ENCODE measurements around the gene OR9Q2.
"Not testable (repeated sequence)": the region's sequence is repeated elsewhere in the genome, so short reads cannot be mapped to it uniquely, and the experiment has no call there.

The OR9Q2 gene, protein sequence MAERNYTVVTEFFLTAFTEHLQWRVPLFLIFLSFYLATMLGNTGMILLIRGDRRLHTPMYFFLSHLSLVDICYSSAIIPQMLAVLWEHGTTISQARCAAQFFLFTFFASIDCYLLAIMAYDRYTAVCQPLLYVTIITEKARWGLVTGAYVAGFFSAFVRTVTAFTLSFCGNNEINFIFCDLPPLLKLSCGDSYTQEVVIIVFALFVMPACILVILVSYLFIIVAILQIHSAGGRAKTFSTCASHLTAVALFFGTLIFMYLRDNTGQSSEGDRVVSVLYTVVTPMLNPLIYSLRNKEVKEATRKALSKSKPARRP

DNA sequence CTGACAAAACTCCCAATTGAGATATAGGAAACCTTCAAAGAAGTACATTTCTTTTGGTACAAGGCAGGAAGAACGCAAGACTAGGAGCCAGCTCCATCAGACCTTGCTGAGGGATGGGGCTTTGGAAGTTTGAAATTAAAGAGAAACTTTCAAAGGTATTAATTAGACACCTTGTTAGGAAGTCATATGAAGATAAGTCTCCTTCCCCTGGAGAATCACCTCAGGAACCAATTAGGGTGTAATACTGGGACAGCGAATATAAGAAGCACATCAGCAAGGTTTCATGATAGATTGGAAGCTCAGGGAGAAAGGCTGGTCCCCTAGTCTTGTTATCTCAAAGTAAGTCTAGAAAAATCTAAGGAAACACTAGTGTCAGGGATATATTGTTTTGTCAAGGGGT, at the start of gene OR9Q2:
Gene OR9Q2, plus strand, starts transcription at position 301 of the 400 bp plus-strand sequence. CDS start 1,421 bp downstream, outside the sequence.
- no peak for DNase-seq

DNA sequence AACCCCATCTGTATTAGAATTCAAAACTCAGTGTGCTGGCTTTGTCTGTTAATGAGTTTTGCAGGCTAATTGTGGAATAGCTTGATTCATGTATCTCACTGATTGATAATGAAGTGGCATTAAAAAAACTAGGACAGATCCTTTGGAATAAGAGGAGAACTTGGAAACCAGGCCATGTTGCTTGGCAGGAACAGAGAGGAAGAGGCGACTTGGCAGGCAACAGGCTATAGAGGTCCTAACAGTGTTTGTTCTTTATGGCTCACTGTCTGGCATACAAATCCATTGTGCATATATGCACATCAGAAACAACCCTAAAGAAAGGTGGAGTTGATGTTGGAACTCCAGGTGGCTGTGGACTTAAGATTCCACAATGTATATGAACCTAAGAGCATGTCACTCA, 46.1 kb upstream of the OR9Q2 start:
- peak in 1 of 14 donors; percentile 2 for DNase-seq

DNA sequence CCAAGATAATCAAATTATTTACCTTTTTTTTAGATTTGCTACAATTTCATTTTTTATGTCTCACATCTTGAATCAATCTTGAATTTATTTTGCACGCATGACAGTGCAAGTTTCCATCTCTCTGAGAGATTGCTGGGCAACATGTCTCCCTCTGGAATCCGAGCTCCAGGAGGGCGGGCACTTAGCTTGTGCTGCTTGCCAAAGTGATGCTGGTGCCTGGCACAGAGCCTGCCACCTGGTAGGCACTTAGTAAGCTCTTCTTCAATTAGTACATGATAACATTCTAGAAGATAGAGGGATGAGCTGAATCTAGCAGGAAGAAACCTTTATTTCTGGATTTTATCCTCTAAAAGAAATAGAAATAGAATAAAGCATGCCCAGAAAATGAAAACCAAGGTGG, 36.1 kb upstream of the OR9Q2 start:
- DNase-seq, result no peak

DNA sequence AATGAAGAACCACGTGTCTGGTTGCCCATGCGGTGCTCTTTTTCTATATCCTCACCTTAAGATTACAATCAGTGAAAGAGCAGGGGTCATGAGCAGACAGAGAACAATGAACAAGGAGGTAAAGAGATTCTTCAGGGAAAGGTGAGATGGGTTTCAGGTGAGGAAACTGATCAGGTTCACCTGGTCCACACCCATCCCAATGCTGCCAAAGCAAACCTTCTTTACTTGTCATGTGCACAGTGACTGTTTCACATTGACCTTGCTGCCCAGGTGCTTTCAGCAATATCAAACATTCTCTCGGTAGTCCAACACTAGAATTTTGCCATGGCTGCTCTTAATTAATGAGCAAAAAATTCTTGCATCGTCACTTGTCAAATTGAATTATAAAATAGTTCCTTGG, 24.5 kb upstream of the OR9Q2 start:
- no peak for DNase-seq

DNA sequence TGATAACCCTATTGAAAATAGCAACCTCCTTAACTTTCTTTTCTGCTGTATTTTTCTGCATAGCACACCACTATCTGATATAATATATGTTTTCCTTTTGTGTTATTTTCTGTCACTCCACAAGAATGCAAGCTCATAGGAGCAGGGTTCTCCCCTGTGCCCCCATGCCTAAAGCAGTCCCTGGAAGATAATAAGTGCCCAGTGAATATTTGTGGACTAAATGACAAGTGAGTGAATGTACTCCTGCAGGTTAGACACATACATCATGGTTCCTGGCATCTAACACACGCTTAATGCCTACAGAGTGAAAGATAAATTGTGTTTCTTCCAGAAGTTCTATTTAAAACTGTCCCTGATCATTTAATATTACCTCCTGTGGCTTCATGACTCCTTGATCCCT, 23.9 kb upstream of the OR9Q2 start:
- DNase-seq, result no peak

DNA sequence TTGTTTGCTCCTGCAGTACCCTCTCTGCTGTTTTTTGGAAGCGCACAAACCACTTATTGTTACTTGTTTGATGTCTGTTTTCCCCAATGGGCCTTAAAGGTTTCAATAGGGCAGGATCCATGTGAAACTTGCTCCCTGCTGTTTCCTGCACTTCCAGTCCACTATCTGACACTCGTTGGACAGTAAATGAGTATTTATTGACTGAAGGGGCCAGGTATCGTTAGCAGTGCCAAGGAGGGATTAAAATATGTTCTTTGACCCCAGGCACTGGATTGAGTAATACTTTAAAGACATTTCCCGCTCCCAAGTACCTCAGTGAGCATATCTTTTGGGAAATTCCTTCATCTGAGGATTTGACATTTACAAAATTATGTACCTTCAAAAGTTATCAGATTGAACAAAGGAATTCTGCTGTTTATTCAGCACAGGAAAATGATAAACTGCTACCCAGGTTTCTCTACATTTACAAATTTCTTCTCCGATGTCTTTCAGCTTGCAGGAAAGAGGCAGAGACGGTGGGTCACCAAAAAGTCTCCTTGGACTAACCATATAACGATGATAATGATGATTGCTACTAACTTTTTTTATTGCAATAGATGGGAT, 23.3 kb upstream of the OR9Q2 start:
- no peak for DNase-seq

DNA sequence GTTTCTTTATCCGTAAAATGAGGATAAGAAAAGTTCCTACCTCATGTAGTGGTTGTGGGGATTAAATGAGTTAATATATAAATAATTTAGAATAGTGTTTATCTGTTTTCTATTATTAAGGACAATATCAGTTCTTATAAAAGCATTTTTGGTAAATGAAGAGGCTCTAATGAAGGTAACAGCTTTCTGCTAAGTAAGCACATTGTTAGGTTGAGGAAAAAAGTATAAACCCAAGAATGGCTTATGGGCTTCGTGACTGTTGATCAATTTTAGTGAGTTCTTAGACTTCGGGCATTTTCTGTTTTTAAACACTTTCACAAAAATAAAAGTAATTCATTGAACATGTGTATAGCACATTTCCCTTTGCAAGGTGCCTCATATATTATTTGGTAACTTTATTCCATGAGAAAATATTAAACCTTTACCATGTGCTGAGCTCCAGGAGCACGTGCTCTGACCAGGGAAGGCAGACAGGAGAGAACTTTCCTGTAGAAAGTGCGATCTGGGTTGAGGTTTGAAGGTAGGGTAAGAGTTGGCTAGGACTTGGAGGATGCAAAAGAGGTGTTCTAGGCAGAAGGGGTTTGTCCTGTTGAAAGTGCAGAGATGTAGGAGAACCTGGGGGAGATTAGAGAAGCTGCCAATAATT, 11.3 kb upstream of the OR9Q2 start:
- no peak for DNase-seq

DNA sequence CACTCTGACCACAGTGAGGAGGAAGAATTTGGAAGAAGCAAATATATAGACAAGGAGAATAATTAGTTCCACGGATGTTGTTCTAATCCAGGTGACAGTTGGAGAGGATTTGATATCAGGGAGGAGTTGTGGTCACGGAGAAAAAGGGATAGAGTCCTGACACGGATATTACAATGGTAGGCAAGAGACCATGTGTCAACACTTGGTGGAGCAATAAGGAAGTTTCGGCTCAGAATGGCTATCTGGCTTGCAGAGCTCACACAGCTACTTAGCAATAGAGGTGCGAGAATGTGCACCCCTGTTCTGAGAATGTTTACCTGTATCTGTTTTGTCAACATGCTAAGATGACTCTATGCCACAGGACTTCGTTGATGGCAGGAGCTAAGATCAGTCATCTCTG, 10.4 kb upstream of the OR9Q2 start:
- DNase-seq, result no peak

DNA sequence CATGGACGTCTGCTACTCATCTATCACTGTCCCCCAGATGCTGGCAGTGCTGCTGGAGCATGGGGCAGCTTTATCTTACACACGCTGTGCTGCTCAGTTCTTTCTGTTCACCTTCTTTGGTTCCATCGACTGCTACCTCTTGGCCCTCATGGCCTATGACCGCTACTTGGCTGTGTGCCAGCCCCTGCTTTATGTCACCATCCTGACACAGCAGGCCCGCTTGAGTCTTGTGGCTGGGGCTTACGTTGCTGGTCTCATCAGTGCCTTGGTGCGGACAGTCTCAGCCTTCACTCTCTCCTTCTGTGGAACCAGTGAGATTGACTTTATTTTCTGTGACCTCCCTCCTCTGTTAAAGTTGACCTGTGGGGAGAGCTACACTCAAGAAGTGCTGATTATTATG, 9.2 kb upstream of the OR9Q2 start:
- DNase-seq, result no peak

DNA sequence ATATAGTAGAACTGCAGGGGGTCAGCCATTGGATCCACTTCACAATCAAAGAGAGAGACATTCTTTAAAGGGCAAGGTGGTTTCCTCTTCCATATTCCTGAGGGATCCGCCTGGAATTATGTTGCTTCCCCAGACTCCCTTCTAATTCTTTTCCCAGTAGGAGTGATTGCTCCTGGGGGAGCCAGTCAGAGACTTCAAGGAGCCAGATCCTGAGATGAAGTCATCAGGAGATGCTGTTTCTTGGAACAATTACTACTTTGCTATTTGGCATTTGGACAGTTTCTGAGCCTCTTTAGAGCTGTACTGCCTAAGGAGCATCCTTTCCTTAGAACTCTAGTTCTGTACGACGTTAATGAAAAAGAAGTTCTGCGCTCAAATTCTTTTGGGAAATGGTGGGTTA, 1.9 kb upstream of the OR9Q2 start:
- no peak for DNase-seq

DNA sequence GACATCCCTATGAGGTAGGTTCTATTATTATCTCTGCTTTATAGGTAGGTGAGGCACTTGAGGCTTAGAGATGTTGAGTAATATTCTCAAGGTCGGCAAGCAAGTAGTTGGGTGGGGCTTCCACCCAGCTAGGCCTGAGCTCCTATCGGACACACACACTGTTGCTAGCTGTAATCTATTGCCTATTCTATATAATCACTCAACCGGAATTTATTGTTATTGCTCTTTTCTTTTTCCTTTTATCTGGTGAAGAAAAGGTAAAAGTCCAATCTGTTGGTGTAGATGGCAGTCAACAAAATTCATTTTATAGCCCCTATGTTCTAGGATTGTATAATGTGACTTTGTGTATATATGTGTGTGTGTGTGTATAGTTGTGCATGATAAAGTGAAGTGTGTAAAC, 3.4 kb downstream of the OR9Q2 start:
- DNase-seq, result no peak

DNA sequence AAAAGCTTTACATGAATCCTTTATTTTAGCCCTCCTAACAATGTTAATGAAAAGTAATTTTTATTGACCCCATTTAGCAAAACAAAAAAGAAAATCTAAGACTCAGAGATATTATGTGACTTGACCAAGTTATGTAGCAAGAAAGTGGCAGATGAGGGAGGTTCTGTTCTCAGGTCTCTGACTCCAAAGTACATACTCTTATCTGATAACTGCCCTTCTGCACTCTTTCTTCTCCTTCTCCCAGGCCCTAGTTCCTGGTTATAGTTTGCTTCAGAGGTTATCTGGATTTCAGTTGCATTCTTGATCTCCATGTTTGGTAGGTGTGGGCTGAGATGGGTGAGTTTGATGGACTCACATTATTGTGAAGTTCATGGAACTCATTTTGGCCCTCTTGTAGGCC, 4.5 kb downstream of the OR9Q2 start:
- DNase-seq, result no peak

DNA sequence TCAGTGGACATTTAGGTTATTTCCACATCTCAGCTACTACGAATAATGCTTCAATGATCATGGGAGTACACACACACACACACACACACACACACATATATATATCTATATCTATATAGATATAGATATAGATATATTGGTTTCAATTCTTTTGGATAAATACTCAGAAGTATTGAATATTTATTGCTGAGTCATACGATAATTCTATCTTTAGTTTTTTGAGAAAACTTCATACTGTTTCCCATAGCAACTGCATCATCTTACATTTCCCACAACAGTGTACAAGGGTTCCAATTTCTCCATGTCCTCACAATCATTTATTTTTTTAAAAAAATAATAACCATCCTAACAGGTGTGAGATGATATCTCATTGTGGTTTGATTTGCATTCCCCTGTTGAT, 7.1 kb downstream of the OR9Q2 start:
- no peak for DNase-seq

DNA sequence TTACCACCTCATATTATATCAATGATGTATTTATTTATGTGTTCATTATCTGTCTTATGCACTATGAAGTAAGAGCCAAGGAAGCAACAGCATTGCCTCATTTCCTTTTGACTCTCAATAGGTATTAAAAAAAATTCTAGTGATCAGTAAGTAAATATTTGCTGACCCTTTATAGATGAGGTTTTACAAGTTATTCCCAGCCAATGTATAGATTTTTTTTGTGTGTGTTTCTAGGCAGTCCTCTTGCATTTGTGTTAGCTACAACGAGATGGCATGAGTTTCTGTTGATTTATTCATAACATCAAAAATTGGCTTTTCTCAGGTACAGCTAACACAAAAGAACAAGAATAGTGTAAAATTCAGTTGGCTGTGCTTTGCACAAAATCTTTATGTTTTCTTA, 10.4 kb downstream of the OR9Q2 start:
- DNase-seq, result no peak

DNA sequence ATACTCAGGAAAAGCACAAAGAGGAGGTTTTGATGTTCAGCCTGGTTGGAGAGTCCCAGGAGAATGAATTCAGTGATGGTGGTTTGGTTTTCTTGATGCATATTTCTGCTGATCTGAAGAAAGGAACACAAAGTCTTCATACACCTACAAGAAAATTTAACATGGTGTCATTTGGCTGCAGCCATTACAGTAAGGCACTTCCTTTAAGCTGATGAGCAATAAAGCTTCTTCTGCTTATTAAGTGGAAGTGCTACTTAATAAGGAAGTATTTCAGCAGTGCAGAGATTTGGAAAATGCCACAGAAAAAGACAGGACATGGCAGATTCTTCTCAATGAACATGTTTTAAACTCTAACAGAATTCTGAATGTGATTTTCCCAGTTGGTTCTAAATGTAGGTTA, 15.2 kb downstream of the OR9Q2 start, which contains the start of gene OR1S2:
Gene OR1S2, minus strand, starts transcription at position 101 of the 400 bp plus-strand sequence. Its CDS starts 0 bp downstream, at position 101.
- no peak for DNase-seq

DNA sequence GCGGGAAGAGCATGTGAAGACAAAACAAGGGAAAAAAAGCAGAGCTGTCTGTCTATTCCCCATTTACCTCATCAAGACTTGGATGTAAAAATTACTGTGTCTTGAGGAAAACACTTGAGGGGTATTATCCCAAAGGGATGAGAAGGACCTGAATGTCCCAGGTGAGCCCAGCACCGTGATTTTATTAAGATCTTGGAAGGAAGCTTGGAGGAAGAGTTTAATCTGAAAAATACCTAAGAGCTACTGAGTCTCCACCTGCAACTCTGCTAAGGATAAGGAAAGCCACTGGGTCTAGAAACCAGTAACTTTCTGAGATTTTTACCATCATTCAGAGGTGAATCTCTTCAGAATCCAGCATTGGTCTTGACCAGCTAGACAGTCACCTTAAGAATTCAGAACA, 23.6 kb downstream of the OR9Q2 start, which contains the start of gene OR1S1:
Gene OR1S1, plus strand, starts transcription at position 301 of the 400 bp plus-strand sequence.
- DNase-seq, result not testable (repeated sequence)

DNA sequence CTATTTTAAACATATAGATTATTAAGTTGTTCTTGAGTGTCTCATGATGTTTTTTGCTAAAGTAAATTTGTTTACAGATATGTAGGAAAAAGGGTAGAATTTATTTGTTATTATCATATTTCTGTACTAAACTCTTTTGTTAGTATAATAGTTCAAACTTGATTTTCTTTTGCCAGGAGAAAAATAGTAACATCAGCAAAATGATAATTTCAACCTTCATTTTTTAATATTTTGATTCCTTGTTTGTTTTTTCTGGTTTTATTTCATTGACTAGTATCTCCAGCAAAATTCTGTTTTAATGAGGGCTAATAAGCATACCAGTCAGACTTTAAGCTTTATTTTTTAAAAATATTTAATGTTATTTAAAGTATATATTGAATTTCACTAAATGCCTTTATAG, 27.6 kb downstream of the OR9Q2 start:
- no peak for DNase-seq

DNA sequence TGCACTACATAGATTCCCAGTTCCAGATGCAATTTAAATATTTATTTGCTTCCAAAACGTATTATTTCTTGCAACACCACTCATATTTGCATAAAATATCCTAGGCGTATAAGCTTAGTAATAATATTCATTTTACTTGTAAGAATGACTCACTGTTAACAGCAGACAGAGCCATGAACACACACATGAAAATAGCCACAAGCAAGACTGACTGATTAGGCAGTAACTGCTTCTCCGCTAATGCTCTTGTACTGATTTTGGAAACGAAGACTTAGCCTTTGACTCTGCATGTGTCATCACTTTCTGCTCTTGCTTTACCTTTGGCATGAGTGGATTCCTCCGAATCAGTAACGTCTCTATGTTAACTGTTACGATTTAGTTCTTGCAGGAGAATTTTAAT, 33.9 kb downstream of the OR9Q2 start:
- no peak for DNase-seq

DNA sequence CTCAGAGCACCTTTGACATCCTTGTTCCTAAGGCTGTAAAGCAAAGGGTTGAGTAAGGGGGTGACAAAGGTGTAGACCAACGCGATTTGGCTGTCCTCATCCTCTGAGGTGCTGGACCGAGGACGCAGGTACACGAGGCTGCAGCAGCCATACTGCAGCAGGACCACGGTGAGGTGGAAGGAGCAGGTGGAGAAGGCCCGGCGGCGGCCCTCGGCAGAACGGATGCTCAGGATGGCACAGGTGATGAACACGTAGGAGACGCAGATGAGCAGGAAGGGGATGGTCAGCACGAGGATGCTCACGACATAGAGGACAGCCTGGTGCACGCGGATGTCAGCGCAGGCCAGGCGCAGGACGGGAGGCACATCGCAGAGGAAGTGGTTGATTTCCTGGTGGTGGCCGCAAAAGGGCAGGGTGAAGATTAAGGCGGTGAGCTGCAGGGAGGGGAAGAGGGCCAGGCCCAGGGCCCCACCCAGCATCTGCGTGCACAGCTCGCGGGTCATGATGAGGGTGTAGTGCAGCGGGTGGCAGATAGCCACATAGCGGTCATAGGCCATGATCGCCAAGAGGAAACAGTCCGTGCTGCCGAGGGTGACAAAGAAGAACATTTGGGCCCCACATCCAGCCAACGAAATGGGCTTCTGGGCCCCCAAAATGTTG, 39.2 kb downstream of the OR9Q2 start:
- DNase-seq, result no peak
